HG03442 (cell line): ENCODE measurements around the gene CDCP2.

Source experiments
- ATAC-seq: cut with Tn5 transposase; IDR thresholded peaks from one replicate; pipeline ENCODE4 v1.9.1; 2021; ENCODE audit warnings: mild to moderate bottlenecking, moderate library complexity; ENCODE audit not compliant: unreplicated experiment

The CDCP2 gene

GRCh38 chr1:54152696-54153095 lies at the start of gene CDCP2:
TSS of gene CDCP2 (minus strand) at chr1:54153000. CDS start at chr1:54152922, 78 bp downstream.
- no peak for ATAC-seq

- ATAC-seq: peak; percentile 5
These were observed 47.8 kb upstream of the CDCP2 start for GRCh38 chr1:54200519-54200997.

- peak; percentile 98 for ATAC-seq
These were observed 47.1 kb upstream of the CDCP2 start, which contains the start of the genes CYB5RL and MRPL37 for GRCh38 chr1:54199765-54200518. TSS of gene CYB5RL (minus strand) at chr1:54200030. CDS start at chr1:54195616, 4,414 bp downstream. TSS of gene MRPL37 (plus strand) at chr1:54200167. CDS start at chr1:54200244, 77 bp downstream.

GRCh38 chr1:54199151-54199764 lies 46.5 kb upstream of the CDCP2 start:
- no peak for ATAC-seq

GRCh38 chr1:54193453-54193852 lies 40.7 kb upstream of the CDCP2 start:
- no peak for ATAC-seq

GRCh38 chr1:54191525-54191924 lies 38.7 kb upstream of the CDCP2 start:
- no peak for ATAC-seq

- ATAC-seq: no peak
These were observed 37.7 kb upstream of the CDCP2 start for GRCh38 chr1:54190526-54190925.

GRCh38 chr1:54188291-54188690 lies 35.5 kb upstream of the CDCP2 start:
- ATAC-seq: no peak

- ATAC-seq: no peak
These were observed 33.3 kb upstream of the CDCP2 start for GRCh38 chr1:54186056-54186455.

GRCh38 chr1:54180701-54181360 lies 28.0 kb upstream of the CDCP2 start:
- no peak for ATAC-seq

GRCh38 chr1:54178296-54179070 lies 25.7 kb upstream of the CDCP2 start:
- ATAC-seq: no peak

GRCh38 chr1:54177726-54178125 lies 24.9 kb upstream of the CDCP2 start:
- no peak for ATAC-seq

- no peak for ATAC-seq
These were observed 24.0 kb upstream of the CDCP2 start for GRCh38 chr1:54176621-54177327.

GRCh38 chr1:54174106-54174505 lies 21.3 kb upstream of the CDCP2 start:
- no peak for ATAC-seq

GRCh38 chr1:54173681-54174080 lies 20.9 kb upstream of the CDCP2 start:
- no peak for ATAC-seq

GRCh38 chr1:54172614-54173599 lies 20.1 kb upstream of the CDCP2 start:
- no peak for ATAC-seq

- no peak for ATAC-seq
These were observed 18.8 kb upstream of the CDCP2 start for GRCh38 chr1:54171606-54172005.

- ATAC-seq: no peak
These were observed 18.2 kb upstream of the CDCP2 start for GRCh38 chr1:54171016-54171415.

GRCh38 chr1:54169068-54169467 lies 16.3 kb upstream of the CDCP2 start:
- ATAC-seq: no peak
